Neutrophil (primary cell): ENCODE results near the gene DDIT3.

ENCODE experiments used
- H3K27ac ChIP-seq: fragments of 200-600 bp; sonication (generic); 2 replicates; pipeline ENCODE4 v1.5.1; 2016; ENCODE audit warnings: mild to moderate bottlenecking, moderate library complexity
- H3K27me3 ChIP-seq: fragments of 200-600 bp; sonication (generic); 2 replicates; pipeline ENCODE4 v1.6.0; 2016; ENCODE audit warnings: mild to moderate bottlenecking
- H3K36me3 ChIP-seq: fragments of 200-600 bp; sonication (generic); 2 replicates; pipeline ENCODE4 v1.5.1; 2017
- H3K4me1 ChIP-seq, 2 experiments: fragments of 200-600 bp in 1 of 2; sonication (generic) in 1 of 2; 1 replicate in 1 of 2; 2 replicates in 1 of 2; pipeline versions ENCODE4 v1.5.1 to v1.6.1; 2013 to 2016; ENCODE audit warnings: low read depth in 1 of 2, low read length in 1 of 2, mild to moderate bottlenecking in 1 of 2, moderate library complexity in 1 of 2; ENCODE audit not compliant: control insufficient read depth in 1 of 2, insufficient read depth in 1 of 2
- H3K4me3 ChIP-seq, 2 experiments: fragments of 200-600 bp in 1 of 2; sonication (generic) in 1 of 2; 1 replicate in 1 of 2; 2 replicates in 1 of 2; pipeline ENCODE4 v1.5.1; 2013 to 2016; ENCODE audit warnings: low read depth in 1 of 2, low read length in 1 of 2, mild to moderate bottlenecking in 1 of 2, moderate library complexity in 1 of 2
- H3K9me3 ChIP-seq: fragments of 200-600 bp; sonication (generic); 2 replicates; pipeline ENCODE4 v1.5.1; 2016
- TF ChIP-seq, protein P1 (sequence below): fragments of 200-600 bp; sonication (generic); IDR thresholded peaks from 2 replicates; pipeline ENCODE4 v1.5.1; 2016; ENCODE audit warnings: antibody characterized with exemption

The DDIT3 gene

DNA sequence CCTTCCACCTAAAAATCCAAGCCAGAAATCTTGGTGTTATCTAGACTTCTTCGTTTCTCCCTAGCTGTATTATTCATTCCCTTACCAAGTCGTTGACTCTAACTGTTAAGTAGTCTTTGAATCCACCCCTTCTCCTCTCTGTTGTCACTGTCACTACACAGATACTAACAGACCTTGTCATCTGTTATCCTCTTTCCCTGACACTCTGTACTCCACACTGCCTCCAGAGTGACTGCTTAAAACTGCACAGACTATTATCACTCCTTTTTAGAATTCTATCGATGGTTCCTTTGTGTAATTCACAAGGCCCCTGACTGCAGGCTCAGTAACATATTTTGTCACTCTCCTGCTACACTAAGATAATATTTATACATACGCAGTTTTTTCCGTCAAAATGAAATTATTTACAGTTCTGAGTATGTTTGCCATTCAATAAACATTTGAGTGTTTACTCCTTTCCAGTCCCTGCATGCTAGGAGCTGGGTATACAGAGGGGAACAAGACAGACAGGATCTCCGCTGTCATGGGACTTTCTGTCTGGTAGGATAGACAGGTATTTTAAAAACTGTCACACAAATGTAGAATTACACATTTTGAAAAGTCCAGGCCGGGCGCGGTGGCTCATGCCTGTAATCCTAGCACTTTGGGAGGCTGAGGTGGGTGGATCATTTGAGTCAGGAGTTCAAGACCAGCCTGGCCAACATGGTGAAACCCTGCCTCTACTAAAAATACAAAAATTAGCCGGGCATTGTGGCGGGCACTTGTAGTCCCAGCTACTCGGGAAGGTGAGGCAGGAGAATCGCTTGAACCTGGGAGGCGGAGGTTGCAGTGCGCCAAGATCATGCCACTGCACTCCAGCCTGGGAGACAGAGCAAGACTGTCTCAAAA is 28.7 kb downstream of the DDIT3 start:
- no peak overlapping the region for H3K27ac ChIP-seq
- no peaks in the 10 kb centered on the region for H3K27me3 ChIP-seq
- H3K4me1 ChIP-seq: peaks cover 19% of the 10 kb centered on the region in 2 experiments
- no peaks in the 10 kb centered on the region for H3K9me3 ChIP-seq
- peaks cover 61% of the 10 kb centered on the region for H3K36me3 ChIP-seq
- TF ChIP-seq, protein P1, sequence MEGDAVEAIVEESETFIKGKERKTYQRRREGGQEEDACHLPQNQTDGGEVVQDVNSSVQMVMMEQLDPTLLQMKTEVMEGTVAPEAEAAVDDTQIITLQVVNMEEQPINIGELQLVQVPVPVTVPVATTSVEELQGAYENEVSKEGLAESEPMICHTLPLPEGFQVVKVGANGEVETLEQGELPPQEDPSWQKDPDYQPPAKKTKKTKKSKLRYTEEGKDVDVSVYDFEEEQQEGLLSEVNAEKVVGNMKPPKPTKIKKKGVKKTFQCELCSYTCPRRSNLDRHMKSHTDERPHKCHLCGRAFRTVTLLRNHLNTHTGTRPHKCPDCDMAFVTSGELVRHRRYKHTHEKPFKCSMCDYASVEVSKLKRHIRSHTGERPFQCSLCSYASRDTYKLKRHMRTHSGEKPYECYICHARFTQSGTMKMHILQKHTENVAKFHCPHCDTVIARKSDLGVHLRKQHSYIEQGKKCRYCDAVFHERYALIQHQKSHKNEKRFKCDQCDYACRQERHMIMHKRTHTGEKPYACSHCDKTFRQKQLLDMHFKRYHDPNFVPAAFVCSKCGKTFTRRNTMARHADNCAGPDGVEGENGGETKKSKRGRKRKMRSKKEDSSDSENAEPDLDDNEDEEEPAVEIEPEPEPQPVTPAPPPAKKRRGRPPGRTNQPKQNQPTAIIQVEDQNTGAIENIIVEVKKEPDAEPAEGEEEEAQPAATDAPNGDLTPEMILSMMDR: no peak
- H3K4me3 ChIP-seq: no peak overlapping the region

DNA sequence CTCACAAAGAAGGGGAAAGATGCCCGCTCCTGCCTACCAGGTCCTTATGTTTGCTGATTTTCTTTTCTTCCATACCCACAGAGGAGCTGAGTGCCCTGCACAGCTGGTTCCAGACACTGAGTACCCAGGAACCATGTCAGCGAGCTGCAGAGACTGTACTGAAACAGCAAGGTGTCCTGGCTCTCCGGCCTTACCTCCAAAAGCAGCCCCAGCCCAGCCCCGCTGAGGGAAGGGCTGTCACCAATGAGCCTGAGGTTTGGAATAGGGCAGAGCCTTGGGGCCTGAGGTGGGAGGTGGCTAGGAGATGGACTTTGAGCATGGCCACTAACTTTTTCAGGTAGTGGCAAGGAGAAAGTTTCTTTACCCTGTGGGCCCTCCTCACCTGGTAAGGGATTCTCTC is 30.2 kb downstream of the DDIT3 start:
- TF ChIP-seq, protein P1: no peak

DNA sequence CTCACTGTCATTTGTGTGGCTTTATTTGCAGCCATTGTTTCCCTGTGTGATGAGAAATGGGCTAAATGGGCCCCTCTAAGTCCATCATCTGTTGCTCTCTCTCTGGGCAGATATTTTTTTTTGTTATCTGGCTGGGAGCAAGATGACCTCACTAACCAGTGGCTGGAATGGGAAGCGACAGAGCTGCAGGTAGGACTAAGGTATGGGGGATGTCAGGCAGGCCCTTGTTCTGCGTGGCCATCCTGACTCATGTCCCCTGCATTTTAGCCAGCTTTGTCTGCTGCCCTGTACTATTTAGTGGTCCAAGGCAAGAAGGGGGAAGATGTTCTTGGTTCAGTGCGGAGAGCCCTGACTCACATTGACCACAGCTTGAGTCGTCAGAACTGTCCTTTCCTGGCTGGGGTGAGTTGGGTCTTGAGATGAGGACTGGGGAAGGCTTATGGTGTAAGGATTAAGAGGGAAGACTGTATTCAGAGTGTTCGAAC is 31.1 kb downstream of the DDIT3 start:
- peaks cover 19% of the 10 kb centered on the region in 2 experiments for H3K4me1 ChIP-seq
- H3K9me3 ChIP-seq: no peaks in the 10 kb centered on the region
- TF ChIP-seq, protein P1: no peak
- no peaks in the 10 kb centered on the region for H3K27me3 ChIP-seq
- H3K4me3 ChIP-seq: peak overlapping the region in 1 of 2 experiments; percentile 90
- peaks cover 45% of the 10 kb centered on the region for H3K36me3 ChIP-seq
- no peak overlapping the region for H3K27ac ChIP-seq

More for the DNA sequence above, 30.2 kb downstream of the DDIT3 start:
- Histone ChIP-seq H3K27ac (no peak overlapping the region), H3K27me3 (no peaks in the 10 kb centered on the region), H3K4me3 (no peak overlapping the region), H3K4me1 (peaks cover 19% of the 10 kb centered on the region in 2 experiments), H3K36me3 (peaks cover 50% of the 10 kb centered on the region), H3K9me3 (no peaks in the 10 kb centered on the region)

DNA sequence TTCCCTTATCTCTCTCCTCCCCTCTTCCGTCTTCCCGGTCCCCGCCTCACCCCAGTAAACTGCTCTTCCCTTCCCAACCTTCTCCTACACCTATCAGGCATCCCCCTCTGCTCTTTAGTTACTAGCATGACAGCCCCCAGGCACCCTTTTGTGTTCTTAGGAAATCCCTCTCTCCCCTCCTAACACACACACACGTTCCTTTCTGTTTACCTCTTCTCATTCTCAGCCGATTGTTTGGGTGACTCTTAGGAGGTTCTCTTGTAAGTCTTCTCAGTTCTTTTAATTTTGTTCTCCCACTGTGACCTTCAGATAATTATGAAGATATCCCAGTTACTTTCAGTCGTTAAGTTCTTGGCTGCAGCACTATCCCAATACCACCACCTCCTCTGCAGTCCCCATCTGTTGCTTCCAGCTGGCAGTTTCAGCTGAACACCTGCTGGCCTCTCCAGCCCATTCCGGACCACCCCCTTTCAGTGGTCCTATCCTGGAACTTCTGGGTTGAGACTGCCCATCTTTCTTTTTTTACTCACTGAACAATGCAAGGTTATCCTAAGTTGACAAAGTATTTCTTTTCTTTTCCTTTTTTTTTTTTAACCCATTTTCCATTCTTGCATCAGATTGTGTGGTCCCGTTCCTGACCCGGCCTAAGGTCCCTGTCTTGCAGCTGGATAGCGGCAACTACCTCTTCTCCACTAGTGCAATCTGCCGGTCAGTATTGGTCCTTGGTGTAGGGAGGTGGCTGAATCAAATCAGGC is 31.7 kb downstream of the DDIT3 start:
- H3K9me3 ChIP-seq: no peaks in the 10 kb centered on the region
- peak overlapping the region; percentile 86 for H3K27ac ChIP-seq
- no peaks in the 10 kb centered on the region for H3K27me3 ChIP-seq
- peaks cover 19% of the 10 kb centered on the region in 2 experiments for H3K4me1 ChIP-seq
- H3K4me3 ChIP-seq: peak overlapping the region; percentile 69 to 90
- H3K36me3 ChIP-seq: peaks cover 42% of the 10 kb centered on the region
- TF ChIP-seq, protein P1: no peak

DNA sequence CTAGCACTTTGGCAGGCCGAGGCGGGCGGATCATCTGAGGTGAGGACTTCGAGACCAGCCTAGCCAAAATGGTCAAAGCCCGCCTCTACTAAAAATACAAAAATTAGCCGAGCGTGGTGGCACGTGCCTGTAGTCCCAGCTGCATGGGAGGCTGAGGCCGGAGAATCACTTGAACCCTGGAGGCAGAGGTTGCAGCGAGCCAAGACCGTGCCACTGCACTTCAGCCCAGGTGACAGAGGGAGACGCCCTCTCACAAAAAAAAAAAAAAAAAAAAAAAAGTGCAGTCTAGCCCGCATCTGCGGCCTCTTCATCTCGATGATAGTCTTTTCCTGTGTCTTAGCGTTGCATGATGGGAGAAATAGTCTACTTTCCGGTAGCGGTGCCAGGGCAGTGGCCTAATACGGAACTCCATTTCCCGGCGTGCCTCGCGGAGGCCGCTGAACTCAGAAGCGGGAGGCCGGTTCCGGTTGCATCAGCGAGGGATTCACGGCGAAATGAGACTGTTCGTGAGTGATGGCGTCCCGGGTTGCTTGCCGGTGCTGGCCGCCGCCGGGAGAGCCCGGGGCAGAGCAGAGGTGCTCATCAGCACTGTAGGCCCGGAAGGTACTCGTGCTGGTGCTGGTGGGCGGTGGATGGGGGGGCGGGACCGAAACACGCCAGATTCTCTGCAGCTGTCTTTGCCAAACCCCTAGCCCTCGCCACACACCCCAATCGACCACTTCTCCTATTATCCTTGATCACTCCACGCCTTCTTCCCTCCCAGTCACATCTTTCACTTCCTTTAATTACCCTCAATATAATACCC is 32.5 kb downstream of the DDIT3 start, which contains the start of gene MARS1:
Gene MARS1 (plus strand): TSS at position 472 of the 805 bp plus-strand sequence. CDS start 23 bp downstream, at position 495.
- H3K4me1 ChIP-seq: peaks cover 19% of the 10 kb centered on the region in 2 experiments
- H3K27me3 ChIP-seq: no peaks in the 10 kb centered on the region
- H3K4me3 ChIP-seq: peak within 1 kb of the TSS; percentile 69 to 90
- no peaks in the 10 kb centered on the region for H3K9me3 ChIP-seq
- TF ChIP-seq, protein P1: peak; percentile 54
- H3K36me3 ChIP-seq: peaks cover 40% of the 10 kb centered on the region
- H3K27ac ChIP-seq: peak within 1 kb of the TSS; percentile 86
